ENCODE data around the gene SCAF4. TPM values are rescaled to one million over a fixed set of nuclear protein-coding genes. Genes with fewer than 3 reads are reported as not detected.

The SCAF4 gene
- polyA plus RNA-seq, 2 of the 4 experiments (the other 2 are of a cell fraction) = 10.4 to 16.6 TPM

- DNase-seq (ENCODE audit: low read depth in 1 of 2, low spot score in 1 of 2) = no peak
- no peaks in the 10 kb centered on the region for H3K4me1 ChIP-seq
- H3K27ac ChIP-seq = no peak overlapping the region
- TF ChIP-seq ZNF302 (CRISPR knock-in tag; IDR thresholded peaks at IDR 0.05) (no peak), EHMT2 (IDR thresholded peaks at IDR 0.05; ENCODE audit: low read depth) (no peak), PBX3 (IDR thresholded peaks at IDR 0.05) (no peak), ELK1 (IDR thresholded peaks at IDR 0.05; ENCODE audit: low read depth, low read length) (no peak), BCL3 (IDR thresholded peaks at IDR 0.05) (no peak), TP53 (CRISPR knock-in tag; IDR thresholded peaks at IDR 0.05) (no peak), KDM5A (IDR thresholded peaks at IDR 0.05) (no peak), TFCP2L1 (CRISPR knock-in tag; IDR thresholded peaks at IDR 0.05) (no peak), HOXB5 (CRISPR knock-in tag; IDR thresholded peaks at IDR 0.05) (no peak), RARB (CRISPR knock-in tag; IDR thresholded peaks at IDR 0.05) (no peak), EP300 (IDR thresholded peaks at IDR 0.05) (no peak), NFE2L2 (conservative IDR thresholded peaks at IDR 0.05; ENCODE audit: low read length) (no peak), JUN (IDR thresholded peaks at IDR 0.05) (no peak), SREBF2 (IDR thresholded peaks at IDR 0.05) (no peak), SMC3 (IDR thresholded peaks at IDR 0.05) (no peak)
- no peak overlapping the region for H3K4me3 ChIP-seq
- ChIA-PET CTCF (interaction anchor here (0.5 kb wide), 1 partner anchor 13 kb away, joined by 3 read pairs; no protein-coding TSS in a partner anchor), POLR2A (no interaction called here)
- WGBS (ENCODE audit: missing lambda C conversion rate) = 98% methylated on average over 6 of the region's 6 CpGs
- no peak for FAIRE-seq
- H3K4me2 ChIP-seq = no peak overlapping the region
- ATAC-seq = no peak
- no peaks in the 10 kb centered on the region for H3K9me3 ChIP-seq
Observed at GRCh38 chr21:31696424-31696823, 35.5 kb downstream of the SCAF4 start.

- H3K4me3 ChIP-seq = no peak overlapping the region
- no peaks in the 10 kb centered on the region for H3K9me3 ChIP-seq
- POLR2A ChIA-PET = no interaction called here
- no peak for DNase-seq (ENCODE audit: low read depth in 1 of 2, low spot score in 1 of 2)
- ATAC-seq = no peak
- no peak overlapping the region for H3K4me2 ChIP-seq
- TF ChIP-seq HOXB5 (CRISPR knock-in tag; IDR thresholded peaks at IDR 0.05) = no peak
- TF ChIP-seq TFCP2L1 (CRISPR knock-in tag; IDR thresholded peaks at IDR 0.05) = no peak
- no peak for TF ChIP-seq HOXB13 (CRISPR knock-in tag; IDR thresholded peaks at IDR 0.05; ENCODE audit: low read depth)
- no peak for TF ChIP-seq MAX (IDR thresholded peaks at IDR 0.05)
- no peak for TF ChIP-seq NFE2L2 (conservative IDR thresholded peaks at IDR 0.05; ENCODE audit: low read length)
- no peak for TF ChIP-seq RARB (CRISPR knock-in tag; IDR thresholded peaks at IDR 0.05)
- TF ChIP-seq BHLHE40 (IDR thresholded peaks at IDR 0.05; ENCODE audit: low read depth, low read length) = no peak
- TF ChIP-seq JUNB (IDR thresholded peaks at IDR 0.05) = no peak
- no peak for TF ChIP-seq ZNF302 (CRISPR knock-in tag; IDR thresholded peaks at IDR 0.05)
- no peak for FAIRE-seq
- CTCF ChIA-PET = no interaction called here
- 94% methylated on average over 16 of the region's 16 CpGs for WGBS (ENCODE audit: missing lambda C conversion rate)
- no peaks in the 10 kb centered on the region for H3K4me1 ChIP-seq
- no peak overlapping the region for H3K27ac ChIP-seq
Observed at GRCh38 chr21:31693222-31693621, 38.7 kb downstream of the SCAF4 start.

GRCh38 chr21:31688603-31689368 lies 43.1 kb downstream of the SCAF4 start:
- H3K4me3 ChIP-seq = no peak overlapping the region
- H3K27ac ChIP-seq = no peak overlapping the region
- FAIRE-seq (no peak), ATAC-seq (no peak), DNase-seq (ENCODE audit: low read depth in 1 of 2, low spot score in 1 of 2) (no peak)
- H3K4me2 ChIP-seq = no peak overlapping the region
- POLR2A ChIA-PET = no interaction called here
- CTCF ChIA-PET = no interaction called here
- no peaks in the 10 kb centered on the region for H3K9me3 ChIP-seq
- no peaks in the 10 kb centered on the region for H3K4me1 ChIP-seq
- 95% methylated on average over 5 of the region's 5 CpGs for WGBS (ENCODE audit: missing lambda C conversion rate)
- TF ChIP-seq HES2 (IDR thresholded peaks at IDR 0.05) (no peak), RFX5 (IDR thresholded peaks at IDR 0.05) (no peak), HEYL (CRISPR knock-in tag; IDR thresholded peaks at IDR 0.05) (no peak), ZFP36 (IDR thresholded peaks at IDR 0.05; ENCODE audit: borderline replicate concordance, partially characterized antibody) (no peak)

Measured in A549 (cell line).